Choroid plexus epithelial cell (primary cell): Measurements from ENCODE around the gene USP6NL.

Experiments
- DNase-seq: peaks from one replicate; pipeline ENCODE4 v3.0.0-alpha.2; 2010; ENCODE audit warnings: low read depth
- H3K4me3 ChIP-seq: 2 replicates; pipeline ENCODE4 v1.5.1; 2011; ENCODE audit warnings: low read depth, mild to moderate bottlenecking, control low read depth, low read length, moderate library complexity
- TF ChIP-seq, protein P1 (sequence below): conservative IDR thresholded peaks from 2 replicates; pipeline ENCODE4 v1.5.1; 2011; ENCODE audit warnings: low read depth, mild to moderate bottlenecking, control low read depth, inconsistent platforms, low read length, moderate library complexity

The USP6NL gene

DNA sequence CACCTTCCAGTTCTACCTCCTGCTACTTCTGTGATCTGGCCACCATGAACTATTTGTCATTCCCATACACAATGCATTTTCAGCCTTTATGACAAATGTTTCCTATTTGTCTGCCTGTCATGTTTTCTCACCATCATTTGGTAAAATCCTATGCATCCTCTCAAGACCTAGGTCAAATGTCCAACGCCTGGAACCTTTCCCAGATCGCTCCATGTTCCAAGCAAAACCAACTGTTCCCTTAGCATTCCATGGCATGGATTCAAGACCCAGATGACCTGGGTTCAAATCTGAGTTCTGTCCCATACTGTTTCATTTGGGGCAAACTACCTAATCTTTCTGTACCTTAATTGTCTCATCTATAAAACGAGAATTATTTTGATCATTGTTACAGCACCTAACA lies 98.9 kb downstream of the USP6NL start:
- TF ChIP-seq, protein P1, sequence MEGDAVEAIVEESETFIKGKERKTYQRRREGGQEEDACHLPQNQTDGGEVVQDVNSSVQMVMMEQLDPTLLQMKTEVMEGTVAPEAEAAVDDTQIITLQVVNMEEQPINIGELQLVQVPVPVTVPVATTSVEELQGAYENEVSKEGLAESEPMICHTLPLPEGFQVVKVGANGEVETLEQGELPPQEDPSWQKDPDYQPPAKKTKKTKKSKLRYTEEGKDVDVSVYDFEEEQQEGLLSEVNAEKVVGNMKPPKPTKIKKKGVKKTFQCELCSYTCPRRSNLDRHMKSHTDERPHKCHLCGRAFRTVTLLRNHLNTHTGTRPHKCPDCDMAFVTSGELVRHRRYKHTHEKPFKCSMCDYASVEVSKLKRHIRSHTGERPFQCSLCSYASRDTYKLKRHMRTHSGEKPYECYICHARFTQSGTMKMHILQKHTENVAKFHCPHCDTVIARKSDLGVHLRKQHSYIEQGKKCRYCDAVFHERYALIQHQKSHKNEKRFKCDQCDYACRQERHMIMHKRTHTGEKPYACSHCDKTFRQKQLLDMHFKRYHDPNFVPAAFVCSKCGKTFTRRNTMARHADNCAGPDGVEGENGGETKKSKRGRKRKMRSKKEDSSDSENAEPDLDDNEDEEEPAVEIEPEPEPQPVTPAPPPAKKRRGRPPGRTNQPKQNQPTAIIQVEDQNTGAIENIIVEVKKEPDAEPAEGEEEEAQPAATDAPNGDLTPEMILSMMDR = no peak
- DNase-seq = no peak
- no peak overlapping the region for H3K4me3 ChIP-seq

DNA sequence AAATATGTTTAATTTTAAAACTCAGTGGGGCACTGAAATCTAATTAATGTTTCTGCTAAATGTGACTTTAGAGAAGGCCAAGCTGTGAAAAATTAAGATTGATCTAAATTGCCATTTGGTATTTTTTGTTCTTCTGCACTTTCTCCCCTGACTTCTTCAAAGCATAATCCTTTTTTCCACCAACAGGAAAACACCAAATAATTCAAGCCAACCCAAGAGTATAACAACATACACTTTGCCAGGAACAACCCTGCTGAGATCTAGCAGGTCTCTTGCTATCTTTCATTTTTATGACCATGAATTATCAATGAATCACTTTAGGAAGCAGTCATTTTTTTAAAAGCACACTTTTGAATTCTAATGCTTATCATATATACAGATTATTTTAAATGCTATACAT lies 100.1 kb downstream of the USP6NL start:
- H3K4me3 ChIP-seq = no peak overlapping the region
- TF ChIP-seq, protein P1 = no peak
- DNase-seq = no peak

DNA sequence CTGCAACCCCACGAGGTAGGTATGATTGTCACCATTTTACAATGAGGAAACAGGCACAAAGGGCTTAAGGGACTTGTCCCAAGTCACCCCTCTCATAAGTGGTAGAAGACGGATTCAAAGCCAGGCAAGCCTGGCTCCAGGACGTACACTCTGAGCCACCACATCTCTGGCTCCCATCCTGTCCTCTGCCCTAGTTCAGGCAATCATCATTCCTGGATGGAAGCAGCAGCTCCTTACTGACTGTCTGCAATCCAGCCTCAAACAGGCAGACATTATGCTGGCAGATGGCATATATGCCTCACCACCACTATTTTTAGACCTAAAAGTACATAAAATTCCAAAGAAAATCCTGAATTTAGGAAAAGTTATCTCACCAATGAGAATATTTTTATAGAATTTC lies 100.7 kb downstream of the USP6NL start:
- no peak for DNase-seq
- TF ChIP-seq, protein P1 = no peak
- no peak overlapping the region for H3K4me3 ChIP-seq

DNA sequence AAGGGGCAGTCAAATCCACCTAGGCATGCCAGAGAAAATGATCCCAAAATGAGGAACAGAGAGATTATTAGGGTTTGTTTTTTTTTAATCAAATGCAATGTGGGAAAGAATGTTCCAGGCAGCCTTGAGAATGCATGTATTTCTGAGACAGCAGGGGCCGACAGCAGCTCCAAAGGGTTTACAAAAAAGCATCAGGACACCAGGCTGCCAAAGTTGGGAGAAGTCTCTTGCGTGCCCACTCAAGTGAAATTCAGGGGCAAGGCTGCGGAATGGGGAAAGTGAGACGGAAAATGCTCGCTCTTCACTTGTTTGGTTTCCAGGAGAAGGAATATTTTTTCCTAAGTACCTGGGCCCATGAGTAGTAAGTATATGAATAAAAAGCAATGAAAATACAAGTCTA lies 101.2 kb downstream of the USP6NL start:
- TF ChIP-seq, protein P1 = no peak
- H3K4me3 ChIP-seq = no peak overlapping the region
- no peak for DNase-seq

DNA sequence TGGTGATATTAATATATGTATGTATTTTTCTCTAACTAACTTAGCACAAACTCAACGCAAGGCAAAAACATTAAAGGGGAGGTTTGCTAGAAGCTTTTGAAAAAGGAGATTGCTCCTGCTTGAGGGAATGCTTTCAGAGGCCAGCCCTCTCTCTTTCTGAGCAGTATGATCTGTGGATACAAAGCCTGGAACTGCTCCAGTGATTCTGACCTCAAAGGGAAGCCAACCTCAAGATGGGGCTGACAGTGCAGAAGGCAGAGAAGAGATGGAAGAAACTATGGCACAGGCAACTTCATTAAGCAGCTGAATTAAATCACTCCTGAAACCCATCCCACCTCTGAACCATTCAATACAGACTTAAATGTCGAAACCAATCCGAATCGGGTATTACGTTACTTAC lies 102.4 kb downstream of the USP6NL start:
- DNase-seq = peak; percentile 55
- no peak overlapping the region for H3K4me3 ChIP-seq
- TF ChIP-seq, protein P1 = no peak

DNA sequence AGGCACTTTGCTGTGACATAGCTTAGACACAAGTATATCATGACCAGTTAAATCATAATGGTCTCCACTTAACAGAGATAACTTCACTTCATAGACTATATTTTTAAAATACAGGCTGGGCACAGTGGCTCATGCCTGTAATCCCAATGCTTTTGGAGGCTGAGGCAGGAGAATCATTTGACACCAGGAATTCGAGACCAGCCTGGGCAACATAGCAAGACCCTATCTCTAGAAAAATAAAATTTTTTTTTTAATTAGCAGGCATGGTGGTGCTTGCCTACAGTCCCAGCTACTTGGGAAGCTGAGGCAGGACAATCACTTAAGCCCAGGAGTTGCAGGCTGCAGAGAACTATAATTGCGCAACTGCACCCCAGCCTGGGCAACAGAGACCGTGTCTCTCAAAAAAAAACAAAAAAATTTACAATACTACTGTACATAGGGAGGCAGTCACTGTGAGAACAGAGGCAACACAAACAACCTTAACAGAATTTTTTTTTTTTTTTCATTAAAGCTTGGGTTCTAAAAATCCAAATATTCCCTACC lies 105.1 kb downstream of the USP6NL start:
- H3K4me3 ChIP-seq = no peak overlapping the region
- no peak for DNase-seq
- TF ChIP-seq, protein P1 = no peak

DNA sequence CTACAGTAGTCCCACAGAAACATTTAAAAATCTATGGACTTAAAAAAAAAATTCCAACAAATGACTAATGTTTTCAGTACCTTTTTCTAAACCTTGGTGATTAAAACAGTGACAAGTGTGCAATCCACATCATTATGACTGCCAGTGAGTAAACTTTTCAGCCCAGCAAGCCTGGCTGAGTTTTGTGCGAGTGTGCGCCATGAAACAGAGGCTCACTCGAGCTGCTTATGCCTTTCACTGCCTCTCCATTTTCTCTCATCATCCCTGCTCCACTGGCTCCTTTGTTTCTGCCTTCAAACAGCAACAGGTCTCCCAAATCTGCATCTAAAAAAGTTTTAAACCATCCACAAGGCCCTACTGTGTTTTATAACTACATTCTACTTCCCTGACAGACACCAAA lies 105.8 kb downstream of the USP6NL start:
- TF ChIP-seq, protein P1 = no peak
- no peak for DNase-seq
- no peak overlapping the region for H3K4me3 ChIP-seq
